ENCODE data around the gene TALDO1.

- no peak for TF ChIP-seq POLR2AphosphoS5 (IDR thresholded peaks at IDR 0.05; ENCODE audit: low read depth, low read length)
- TF ChIP-seq TAF1 (IDR thresholded peaks at IDR 0.05; ENCODE audit: borderline replicate concordance, insufficient read depth, low read length), result no peak
- TF ChIP-seq, protein P1, sequence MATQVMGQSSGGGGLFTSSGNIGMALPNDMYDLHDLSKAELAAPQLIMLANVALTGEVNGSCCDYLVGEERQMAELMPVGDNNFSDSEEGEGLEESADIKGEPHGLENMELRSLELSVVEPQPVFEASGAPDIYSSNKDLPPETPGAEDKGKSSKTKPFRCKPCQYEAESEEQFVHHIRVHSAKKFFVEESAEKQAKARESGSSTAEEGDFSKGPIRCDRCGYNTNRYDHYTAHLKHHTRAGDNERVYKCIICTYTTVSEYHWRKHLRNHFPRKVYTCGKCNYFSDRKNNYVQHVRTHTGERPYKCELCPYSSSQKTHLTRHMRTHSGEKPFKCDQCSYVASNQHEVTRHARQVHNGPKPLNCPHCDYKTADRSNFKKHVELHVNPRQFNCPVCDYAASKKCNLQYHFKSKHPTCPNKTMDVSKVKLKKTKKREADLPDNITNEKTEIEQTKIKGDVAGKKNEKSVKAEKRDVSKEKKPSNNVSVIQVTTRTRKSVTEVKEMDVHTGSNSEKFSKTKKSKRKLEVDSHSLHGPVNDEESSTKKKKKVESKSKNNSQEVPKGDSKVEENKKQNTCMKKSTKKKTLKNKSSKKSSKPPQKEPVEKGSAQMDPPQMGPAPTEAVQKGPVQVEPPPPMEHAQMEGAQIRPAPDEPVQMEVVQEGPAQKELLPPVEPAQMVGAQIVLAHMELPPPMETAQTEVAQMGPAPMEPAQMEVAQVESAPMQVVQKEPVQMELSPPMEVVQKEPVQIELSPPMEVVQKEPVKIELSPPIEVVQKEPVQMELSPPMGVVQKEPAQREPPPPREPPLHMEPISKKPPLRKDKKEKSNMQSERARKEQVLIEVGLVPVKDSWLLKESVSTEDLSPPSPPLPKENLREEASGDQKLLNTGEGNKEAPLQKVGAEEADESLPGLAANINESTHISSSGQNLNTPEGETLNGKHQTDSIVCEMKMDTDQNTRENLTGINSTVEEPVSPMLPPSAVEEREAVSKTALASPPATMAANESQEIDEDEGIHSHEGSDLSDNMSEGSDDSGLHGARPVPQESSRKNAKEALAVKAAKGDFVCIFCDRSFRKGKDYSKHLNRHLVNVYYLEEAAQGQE (IDR thresholded peaks at IDR 0.05; ENCODE audit: insufficient read depth in 1 of 2, low read depth in 2 of 2, low read length in 2 of 2), result no peak
- TF ChIP-seq SIN3A (IDR thresholded peaks at IDR 0.05; ENCODE audit: borderline replicate concordance, insufficient read depth, low read length), result no peak
These were observed 38.8 kb upstream of the TALDO1 start for GRCh38 chr11:708511-708910.

Measured in PFSK-1 (cell line).